Endothelial cell of hepatic sinusoid (primary cell): ENCODE results near the gene SLC22A3.
"Not testable (repeated sequence)": the region's sequence is repeated elsewhere in the genome, so short reads cannot be mapped to it uniquely, and the experiment has no call there.

ENCODE experiments used
- in situ Hi-C: cut with HindIII; loops from 2 replicates; pipeline ENCODE4 v1.10.0; 2017; ENCODE audit warnings: low sequenced_read_pairs

The SLC22A3 gene

GRCh38 chr6:160367798-160368547, 19.8 kb downstream of the SLC22A3 start:
- in situ Hi-C loops: no loop called here

GRCh38 chr6:160368670-160369069, 20.5 kb downstream of the SLC22A3 start:
- in situ Hi-C loops: no loop called here

- in situ Hi-C loops: not testable (repeated sequence)
Observed at GRCh38 chr6:160373601-160374000, 25.4 kb downstream of the SLC22A3 start.

GRCh38 chr6:160374836-160375560, 26.8 kb downstream of the SLC22A3 start:
- in situ Hi-C loops: no loop called here

GRCh38 chr6:160375561-160375949, 27.4 kb downstream of the SLC22A3 start:
- in situ Hi-C loops: no loop called here

GRCh38 chr6:160376445-160376844, 28.3 kb downstream of the SLC22A3 start:
- in situ Hi-C loops: no loop called here

- in situ Hi-C loops: no loop called here
Observed at GRCh38 chr6:160378218-160378617, 30.0 kb downstream of the SLC22A3 start.

- in situ Hi-C loops: no loop called here
Observed at GRCh38 chr6:160378882-160379281, 30.7 kb downstream of the SLC22A3 start.

GRCh38 chr6:160379466-160379865, 31.3 kb downstream of the SLC22A3 start:
- in situ Hi-C loops: no loop called here

GRCh38 chr6:160382946-160383345, 34.8 kb downstream of the SLC22A3 start:
- in situ Hi-C loops: no loop called here

- in situ Hi-C loops: no loop called here
Observed at GRCh38 chr6:160386869-160387530, 38.8 kb downstream of the SLC22A3 start.

- in situ Hi-C loops: no loop called here
Observed at GRCh38 chr6:160387916-160388643, 39.9 kb downstream of the SLC22A3 start.

GRCh38 chr6:160388922-160389321, 40.7 kb downstream of the SLC22A3 start:
- in situ Hi-C loops: no loop called here

- in situ Hi-C loops: no loop called here
Observed at GRCh38 chr6:160391419-160392116, 43.4 kb downstream of the SLC22A3 start.

- in situ Hi-C loops: not testable (repeated sequence)
Observed at GRCh38 chr6:160393442-160393841, 45.3 kb downstream of the SLC22A3 start.

GRCh38 chr6:160393891-160394653, 45.9 kb downstream of the SLC22A3 start:
- in situ Hi-C loops: no loop called here

- in situ Hi-C loops: no loop called here
Observed at GRCh38 chr6:160394654-160395035, 46.5 kb downstream of the SLC22A3 start.

GRCh38 chr6:160395187-160395586, 47.0 kb downstream of the SLC22A3 start:
- in situ Hi-C loops: no loop called here

- in situ Hi-C loops: no loop called here
Observed at GRCh38 chr6:160396292-160396691, 48.1 kb downstream of the SLC22A3 start.
